Cerebellar nuclear complex (tissue), 1 donor: ENCODE measurements around the gene MYH13.
"Not testable (repeated sequence)": the region's sequence is repeated elsewhere in the genome, so short reads cannot be mapped to it uniquely, and the experiment has no call there.

Experiments
- DNase-seq, 2 experiments: peaks; one replicate each; lab custom pipeline; 2025; lab: John Stamatoyannopoulos, UW

MYH13 gene

DNA sequence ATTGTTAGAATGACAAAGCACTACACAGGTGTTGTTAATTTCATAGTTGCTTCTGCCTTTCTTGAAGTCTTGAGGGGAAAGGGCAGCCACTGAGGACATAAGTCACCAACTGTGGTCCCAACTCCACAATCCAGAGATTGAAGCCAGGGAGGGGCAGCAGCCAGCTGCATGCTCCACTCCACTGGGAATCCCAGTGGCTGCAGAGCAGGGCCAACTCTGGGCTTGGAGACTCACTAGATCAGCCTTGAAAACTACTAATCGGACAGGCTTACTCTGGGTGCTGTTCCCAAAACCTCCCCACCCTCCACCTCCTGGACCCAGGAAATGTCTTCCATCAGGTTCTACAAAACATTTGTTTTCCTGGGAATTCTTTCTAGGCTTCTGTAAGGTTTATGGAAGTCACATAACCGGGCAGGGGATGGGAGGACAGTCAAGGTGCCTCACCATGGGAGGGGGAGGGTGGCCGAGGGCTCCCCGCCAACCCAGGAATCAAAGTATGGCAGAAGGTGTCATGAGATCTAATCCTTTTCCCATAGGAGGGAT, 68.0 kb downstream of the MYH13 start:
- DNase-seq: no peak

GRCh38 chr17:10297691-10298090, 75.1 kb downstream of the MYH13 start:
- DNase-seq: no peak

- no peak for DNase-seq
Observed at GRCh38 chr17:10295728-10296343, 77.0 kb downstream of the MYH13 start.

DNA sequence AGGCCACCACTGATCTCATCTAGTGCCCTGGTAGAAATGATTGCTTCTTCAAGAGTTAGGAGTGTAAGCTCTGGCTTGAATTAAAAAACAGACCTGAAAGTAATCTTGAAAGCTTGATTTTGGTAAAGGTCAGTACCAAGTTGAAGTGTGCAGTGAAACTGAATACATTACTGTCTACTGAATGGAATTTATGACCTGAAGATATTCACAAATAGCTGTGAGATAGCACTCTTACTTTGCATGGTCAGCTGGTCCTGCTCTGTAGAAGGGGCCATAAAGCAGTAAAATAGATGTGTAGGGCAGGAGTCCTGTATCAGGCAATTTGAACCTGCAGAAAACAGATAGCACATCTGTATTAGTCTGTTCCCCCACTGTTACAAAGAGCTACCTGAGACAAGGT, 78.6 kb downstream of the MYH13 start:
- no peak for DNase-seq

DNA sequence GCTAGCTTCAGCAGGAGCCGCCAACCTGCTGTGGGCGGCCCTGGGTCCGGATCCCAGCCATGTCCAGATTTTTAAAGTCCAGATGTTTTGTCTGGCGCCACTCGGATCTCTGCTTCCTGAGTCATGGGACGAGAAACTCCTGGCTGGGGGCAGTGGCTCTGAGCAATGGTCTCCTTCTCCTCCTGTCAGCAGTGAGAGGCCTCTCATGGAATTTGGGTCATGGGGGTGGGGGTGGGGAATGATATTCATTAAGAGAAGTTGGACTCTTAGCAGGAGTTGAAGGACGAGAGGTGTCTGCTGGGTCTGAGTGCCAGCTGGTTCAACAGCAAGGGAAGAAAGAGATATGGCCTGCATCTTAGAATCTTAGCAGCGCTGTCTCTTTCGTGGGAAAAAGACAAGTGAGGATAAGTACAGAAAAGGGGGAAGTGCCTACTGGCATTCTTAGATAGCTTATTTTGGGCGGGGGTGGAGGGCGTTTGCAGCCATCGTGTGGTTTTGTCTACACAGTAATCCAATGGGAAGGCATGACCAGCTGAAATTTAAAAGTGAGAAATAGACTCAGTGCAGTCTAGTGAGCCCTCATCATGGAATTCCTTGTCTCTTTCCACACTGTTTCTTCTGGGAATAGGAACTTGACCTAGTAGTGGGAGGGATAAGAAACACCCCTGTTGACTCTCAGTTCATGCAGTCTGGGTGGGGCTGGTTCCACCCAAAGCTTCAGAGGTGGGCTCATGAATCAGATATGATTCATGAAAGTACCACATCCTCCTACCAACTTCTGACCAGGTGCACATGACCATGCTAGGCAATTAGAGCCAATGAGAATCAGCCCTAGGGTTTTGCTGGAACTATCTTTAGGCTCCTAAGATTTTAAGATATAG, 80.5 kb downstream of the MYH13 start:
- no peak for DNase-seq

DNA sequence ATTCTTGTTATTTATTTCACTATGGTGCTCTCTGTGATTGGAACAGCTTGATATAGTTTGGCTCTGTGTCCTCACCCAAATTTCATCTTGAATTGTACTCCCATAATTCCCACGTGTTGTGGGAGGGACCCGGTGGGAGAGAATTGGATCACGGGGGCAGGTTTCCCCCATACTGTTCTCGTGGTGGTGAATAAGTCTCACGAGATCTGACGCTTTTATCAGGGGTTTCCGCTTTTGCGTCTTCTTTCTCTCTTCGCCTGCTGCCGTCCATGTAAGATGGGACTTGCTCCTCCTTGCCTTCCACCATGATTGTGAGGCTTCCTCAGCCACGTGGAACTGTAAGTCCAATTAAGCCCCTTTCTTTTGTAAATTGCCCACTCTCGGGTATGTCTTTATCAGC, 81.2 kb downstream of the MYH13 start:
- DNase-seq: not testable (repeated sequence)

GRCh38 chr17:10290041-10290440, 82.8 kb downstream of the MYH13 start:
- no peak for DNase-seq

- DNase-seq: no peak
Observed at GRCh38 chr17:10286324-10286723, 86.5 kb downstream of the MYH13 start.

- no peak for DNase-seq
Observed at GRCh38 chr17:10285896-10286295, 86.9 kb downstream of the MYH13 start.

DNA sequence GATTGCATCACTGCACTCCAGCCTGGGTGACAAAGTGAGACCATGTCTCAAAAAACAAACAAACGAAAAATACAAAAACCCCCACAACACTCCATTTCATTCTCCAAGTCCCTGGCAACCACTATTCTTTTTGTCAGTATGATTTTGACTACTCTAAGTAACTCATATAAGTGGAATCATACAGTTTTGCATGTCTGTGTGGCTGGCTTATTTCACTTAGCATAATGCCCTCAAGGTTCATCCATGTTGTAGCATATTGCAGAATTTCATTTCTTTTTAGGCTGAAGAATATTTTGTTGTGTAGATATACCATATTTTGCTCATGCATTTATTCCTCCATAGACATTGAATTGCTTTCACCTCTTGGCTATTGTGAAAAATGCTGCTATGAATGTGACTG, 92.7 kb downstream of the MYH13 start:
- no peak for DNase-seq

DNA sequence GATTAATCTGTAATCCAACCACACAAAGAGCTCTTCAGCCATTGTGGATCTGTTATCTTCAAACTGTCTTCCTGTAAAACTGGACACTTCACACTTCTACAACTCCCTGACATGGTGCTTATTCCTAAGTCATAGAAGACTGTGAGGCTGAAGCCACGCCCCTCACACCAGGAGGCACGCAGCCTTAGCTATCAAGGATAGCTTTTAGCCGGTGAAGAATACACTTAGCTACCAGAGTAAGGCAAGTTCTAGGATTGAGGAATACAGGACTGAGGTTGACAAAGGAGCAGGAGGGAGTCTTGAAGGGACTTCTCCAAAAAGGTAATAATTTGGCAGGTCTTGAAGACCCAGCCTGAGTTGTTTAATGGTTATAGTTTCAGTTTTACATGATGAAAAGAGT, 94.6 kb downstream of the MYH13 start:
- DNase-seq: no peak

DNA sequence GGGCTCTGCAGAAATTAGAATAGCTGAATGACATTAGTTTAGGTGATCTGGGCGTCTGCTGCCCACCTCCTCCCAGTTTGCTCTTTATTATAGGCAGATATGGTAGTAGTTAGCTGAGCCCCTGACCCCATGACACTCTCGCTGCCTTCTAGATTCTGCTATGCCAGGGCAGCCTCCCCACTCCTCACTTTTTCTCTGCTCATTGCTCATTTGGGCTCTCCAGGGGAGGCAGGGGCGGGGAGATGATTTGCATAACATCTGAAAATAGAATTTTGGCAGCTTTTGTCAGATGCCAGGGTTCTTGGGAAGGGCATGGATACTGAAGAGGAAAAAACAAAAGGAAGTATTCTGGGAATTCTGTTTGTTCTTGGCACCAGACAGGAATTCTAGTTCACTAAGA, 96.4 kb downstream of the MYH13 start:
- no peak for DNase-seq

DNA sequence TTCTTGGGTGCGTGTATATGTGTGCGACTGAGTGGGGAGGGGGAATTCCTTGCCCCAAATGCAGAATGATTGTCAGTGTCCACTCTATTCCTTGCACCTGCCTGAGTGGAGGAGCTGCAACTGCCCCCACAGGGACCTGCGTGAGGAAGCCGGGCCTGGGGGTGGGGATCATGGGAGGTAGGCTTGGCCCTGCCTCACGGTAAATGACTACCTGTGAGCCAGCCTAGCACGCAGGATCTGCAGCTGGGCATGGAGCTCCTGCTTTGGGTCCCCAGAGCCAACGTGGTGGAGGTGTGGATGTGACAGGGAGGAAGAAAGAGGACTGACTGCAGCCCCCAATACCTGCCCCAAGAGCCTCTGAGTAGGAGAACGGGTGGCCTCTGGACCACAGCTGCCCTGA, 97.4 kb downstream of the MYH13 start:
- DNase-seq: no peak

GRCh38 chr17:10271106-10271562, 101.7 kb downstream of the MYH13 start:
- DNase-seq: no peak

- no peak for DNase-seq
Observed at GRCh38 chr17:10270258-10270657, 102.5 kb downstream of the MYH13 start.

DNA sequence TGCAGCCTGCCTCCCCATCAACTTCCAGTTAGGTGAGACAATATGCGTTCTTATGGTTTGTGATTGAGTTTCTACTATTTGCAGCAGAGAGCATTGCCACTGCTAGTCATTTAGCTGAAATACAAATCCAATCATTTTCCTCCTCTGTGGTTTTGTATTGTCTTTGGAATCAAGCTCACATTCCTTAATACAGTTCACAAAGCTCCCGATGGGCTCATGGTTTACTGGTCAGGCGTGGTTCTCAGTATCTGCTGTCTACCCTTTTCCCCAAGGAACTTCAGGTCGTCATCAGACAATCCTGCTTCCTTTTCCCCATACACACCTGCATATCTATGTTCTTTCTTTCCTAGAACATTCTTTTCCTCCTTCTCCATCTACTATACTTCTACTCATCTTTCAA, 104.8 kb downstream of the MYH13 start:
- DNase-seq: no peak

DNA sequence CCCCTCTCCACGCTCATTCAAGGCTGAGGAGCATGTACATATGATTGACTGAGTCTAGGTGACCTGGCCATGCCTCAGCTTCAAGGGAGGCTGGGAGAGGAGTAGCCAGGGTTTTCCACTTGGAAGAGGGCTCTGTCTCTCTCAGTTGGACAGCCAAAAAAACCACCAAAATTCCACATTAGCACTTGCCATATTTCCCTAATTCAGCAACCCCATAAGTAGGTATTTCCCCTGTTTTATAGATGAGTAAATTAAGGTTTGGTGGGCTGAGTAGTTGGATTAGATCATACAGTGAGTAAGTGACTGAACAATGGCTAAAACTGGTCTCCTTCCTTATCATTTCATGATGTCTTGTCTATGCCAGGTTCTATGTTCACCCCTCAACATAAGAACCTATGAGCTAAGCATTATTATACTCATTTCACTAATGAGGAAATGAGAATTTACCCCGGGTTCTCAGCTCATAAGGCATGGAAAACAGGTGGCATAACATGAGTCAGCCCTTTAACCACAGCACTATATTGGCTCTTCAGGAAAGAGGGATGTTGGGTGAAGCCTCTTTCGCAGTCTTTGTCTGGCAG, 106.4 kb downstream of the MYH13 start:
- DNase-seq: no peak

DNA sequence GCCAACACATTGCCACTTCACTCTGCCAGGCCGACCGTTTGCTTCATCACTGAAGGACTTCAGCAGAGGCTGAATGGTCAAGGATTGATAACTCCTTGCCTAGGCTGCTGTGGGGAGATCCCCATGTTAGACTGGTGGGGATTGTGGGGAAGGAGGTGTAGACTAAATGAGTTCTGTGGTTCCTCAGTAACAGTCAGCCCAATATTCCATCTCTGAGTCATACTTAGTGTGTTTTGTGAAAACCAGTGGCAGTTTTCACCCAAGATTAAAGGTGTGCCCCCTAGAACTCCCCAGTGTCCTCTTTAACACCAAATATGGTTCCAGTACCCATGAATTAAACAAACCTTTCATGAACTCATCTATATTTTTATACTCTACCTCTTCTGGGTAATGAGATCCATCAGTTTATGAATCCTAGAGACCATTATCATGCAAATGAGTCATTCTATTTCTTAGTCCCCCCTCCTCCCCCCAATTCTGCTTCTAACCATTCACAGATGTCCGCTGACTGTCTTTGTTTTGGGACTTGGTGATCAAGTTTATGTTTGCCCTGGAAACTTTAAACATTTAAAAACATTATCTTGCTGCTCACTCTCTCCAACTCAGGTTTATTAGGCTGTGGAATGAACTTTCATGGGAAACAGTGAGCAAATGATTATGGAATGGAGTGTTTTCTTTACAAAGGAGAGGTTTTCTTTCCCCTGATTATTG, 107.6 kb downstream of the MYH13 start:
- no peak for DNase-seq

- DNase-seq: no peak
Observed at GRCh38 chr17:10264051-10264450, 108.8 kb downstream of the MYH13 start.

DNA sequence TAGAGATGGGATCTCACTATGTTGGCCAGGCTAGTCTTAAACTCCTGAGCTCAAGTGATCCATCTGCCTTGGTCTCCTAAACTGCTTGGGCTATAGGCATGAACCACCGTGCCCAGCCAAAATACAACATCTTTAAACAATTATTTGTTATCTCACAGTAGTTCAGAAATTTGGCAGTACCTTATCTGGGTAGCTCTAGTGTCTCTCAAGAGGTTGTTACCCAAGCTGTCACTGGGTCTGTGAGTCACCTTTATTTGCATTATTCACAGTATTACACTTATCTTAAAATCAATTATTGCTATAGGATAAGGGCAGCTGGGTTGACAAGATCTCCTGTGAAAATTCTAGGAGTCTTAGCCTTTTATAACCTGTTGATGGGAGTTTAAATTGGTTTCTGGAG, 110.4 kb downstream of the MYH13 start:
- no peak for DNase-seq

- DNase-seq: no peak
Observed at GRCh38 chr17:10261098-10261497, 111.7 kb downstream of the MYH13 start.
